K562 (cell line): ENCODE results near the gene GRPEL2. TPM values are rescaled to one million over a fixed set of nuclear protein-coding genes. Genes with fewer than 3 reads are reported as not detected.

Source experiments
- BRD4 ChIP-seq: fragments of 200-600 bp; sonication (generic); IDR thresholded peaks from 2 replicates; pipeline ENCODE4 v1.6.1; 2017; ENCODE audit warnings: inconsistent platforms
- CTBP1 ChIP-seq: fragments of 450-650 bp; IDR thresholded peaks from 2 replicates; pipeline ENCODE4 v1.6.1; 2016; ENCODE audit warnings: borderline replicate concordance
- FOXA3 ChIP-seq, 2 experiments: fragments of 450-650 bp in 1 of 2; sonication (generic) in 1 of 2; formaldehyde crosslinking; IDR thresholded peaks in 1 of 2; conservative IDR thresholded peaks in 1 of 2; 2 replicates each; pipeline versions ENCODE4 v1.4.0 to v1.8.0; 2020 to 2022; ENCODE audit warnings: mild to moderate bottlenecking in 2 of 2, missing genetic modification reagents in 1 of 2
- FOXK1 ChIP-seq: sonication (generic); formaldehyde crosslinking; IDR thresholded peaks from 2 replicates; pipeline ENCODE4 v1.8.0; 2022; ENCODE audit warnings: missing genetic modification reagents, mild to moderate bottlenecking, borderline replicate concordance
- HDAC1 ChIP-seq, 2 experiments: fragments of 450-650 bp; IDR thresholded peaks; 2 replicates each; pipeline ENCODE4 v1.6.1; 2016 to 2017; ENCODE audit warnings: inconsistent platforms in 1 of 2, mild to moderate bottlenecking in 1 of 2, moderate library complexity in 1 of 2
- HDAC3 ChIP-seq: fragments of 450-650 bp; IDR thresholded peaks from 2 replicates; pipeline ENCODE4 v1.6.1; 2018; ENCODE audit warnings: borderline replicate concordance, mild to moderate bottlenecking, moderate library complexity; ENCODE audit not compliant: partially characterized antibody
- HOXB6 ChIP-seq: fragments of 250-450 bp; sonication (Bioruptor Pico); IDR thresholded peaks from 2 replicates; pipeline ENCODE4 v1.5.1; 2022; ENCODE audit warnings: mild to moderate bottlenecking, borderline replicate concordance
- KAT7 ChIP-seq: sonication (generic); formaldehyde crosslinking; IDR thresholded peaks from 2 replicates; pipeline ENCODE4 v1.8.0; 2022; ENCODE audit warnings: missing genetic modification reagents, mild to moderate bottlenecking, borderline replicate concordance
- KDM4B ChIP-seq, 2 experiments: fragments of 450-650 bp in 1 of 2; sonication (generic) in 1 of 2; IDR thresholded peaks; 2 replicates each; pipeline ENCODE4 v1.6.1; 2016 to 2017; ENCODE audit warnings: borderline replicate concordance in 2 of 2, antibody characterized with exemption in 1 of 2, low read depth in 1 of 2, mild to moderate bottlenecking in 1 of 2
- MYC ChIP-seq, 2 experiments: fragments of 250-450 bp in 1 of 2; sonication (Bioruptor Pico) in 1 of 2; IDR thresholded peaks; 2 replicates each; pipeline versions ENCODE4 v1.5.1 to v1.6.1; 2012 to 2021; ENCODE audit warnings: low read depth in 2 of 2, borderline replicate concordance in 1 of 2, improper control_type of control experiment in 1 of 2, low read length in 1 of 2, mild to moderate bottlenecking in 1 of 2, moderate library complexity in 1 of 2
- NFIC ChIP-seq: fragments of 450-650 bp; IDR thresholded peaks from 2 replicates; pipeline ENCODE4 v1.6.1; 2017; ENCODE audit warnings: mild to moderate bottlenecking, inconsistent platforms
- RBM25 ChIP-seq: fragments of 200-400 bp; formaldehyde crosslinking; IDR thresholded peaks from 2 replicates; pipeline ENCODE4 v1.6.1; 2018; ENCODE audit warnings: low read length, low read depth, moderate library complexity; ENCODE audit not compliant: severe bottlenecking
- RBM39 ChIP-seq: fragments of 200-400 bp; formaldehyde crosslinking; optimal IDR thresholded peaks from 2 replicates; pipeline ENCODE3; 2018; ENCODE audit warnings: low read depth, low read length
- SIN3A ChIP-seq, 2 experiments: fragments of 150-350 bp in 1 of 2; IDR thresholded peaks; 2 replicates each; pipeline ENCODE4 v1.6.1; 2011 to 2016; ENCODE audit warnings: borderline replicate concordance in 2 of 2, low read depth in 2 of 2, low read length in 2 of 2, mild to moderate bottlenecking in 2 of 2, moderate library complexity in 2 of 2; ENCODE audit not compliant: control insufficient read depth in 1 of 2
- SMAD3 ChIP-seq: fragments of 450-650 bp; formaldehyde crosslinking; conservative IDR thresholded peaks from 2 replicates; pipeline ENCODE4 v1.4.0; 2020; ENCODE audit warnings: mild to moderate bottlenecking
- SMARCA4 ChIP-seq: fragments of 450-650 bp; IDR thresholded peaks from 2 replicates; pipeline ENCODE4 v1.6.1; 2016
- SNIP1 ChIP-seq: fragments of 450-650 bp; IDR thresholded peaks from 2 replicates; pipeline ENCODE4 v1.7.1; 2017; ENCODE audit warnings: low read depth, mild to moderate bottlenecking
- SRSF3 ChIP-seq: fragments of 200-400 bp; formaldehyde crosslinking; IDR thresholded peaks from 2 replicates; pipeline ENCODE4 v1.6.1; 2016; ENCODE audit warnings: mild to moderate bottlenecking, low read length, moderate library complexity; ENCODE audit not compliant: insufficient read depth
- TEAD1 ChIP-seq, 2 experiments: fragments of 450-650 bp in 1 of 2; sonication (generic) in 1 of 2; formaldehyde crosslinking; IDR thresholded peaks; 2 replicates each; pipeline versions ENCODE4 v1.4.0 to v1.8.0; 2020 to 2022; ENCODE audit warnings: mild to moderate bottlenecking in 2 of 2, missing genetic modification reagents in 1 of 2
- ZC3H8 ChIP-seq: fragments of 450-650 bp; IDR thresholded peaks from 2 replicates; pipeline ENCODE4 v1.6.1; 2017
- ZNF23 ChIP-seq: fragments of 250-450 bp; sonication (Bioruptor Pico); IDR thresholded peaks from 2 replicates; pipeline ENCODE4 v1.4.0; 2020; ENCODE audit warnings: mild to moderate bottlenecking
- ZNF232 ChIP-seq: sonication (generic); formaldehyde crosslinking; IDR thresholded peaks from 2 replicates; pipeline ENCODE4 v1.8.0; 2022; ENCODE audit warnings: mild to moderate bottlenecking, missing genetic modification reagents
- ZNF41 ChIP-seq: fragments of 250-450 bp; sonication (Bioruptor Pico); conservative IDR thresholded peaks from 2 replicates; pipeline ENCODE4 v1.4.0; 2020; ENCODE audit warnings: mild to moderate bottlenecking
- ZNF444 ChIP-seq: fragments of 250-450 bp; sonication (Bioruptor Pico); IDR thresholded peaks from 2 replicates; pipeline ENCODE4 v1.4.0; 2020; ENCODE audit warnings: mild to moderate bottlenecking, moderate library complexity
- ZNF561 ChIP-seq: fragments of 450-650 bp; formaldehyde crosslinking; conservative IDR thresholded peaks from 2 replicates; pipeline ENCODE4 v1.4.0; 2020; ENCODE audit warnings: mild to moderate bottlenecking, moderate library complexity
- ZNF778 ChIP-seq: fragments of 450-650 bp; formaldehyde crosslinking; IDR thresholded peaks from 2 replicates; pipeline ENCODE4 v1.4.0; 2020; ENCODE audit warnings: mild to moderate bottlenecking, moderate library complexity
- ZNF780A ChIP-seq: fragments of 250-450 bp; sonication (Bioruptor Pico); IDR thresholded peaks from 2 replicates; pipeline ENCODE4 v1.5.0; 2021; ENCODE audit warnings: mild to moderate bottlenecking
- polyA plus RNA-seq, 8 experiments: library from polyadenylated mRNA; depleted of rRNA in 4 of 8; stranded (reverse) in 5 of 8; unstranded in 3 of 8; fragments of >200 nt; fragmentation: Nextera tagmentation in 2 of 8; fragmentation: Illumina TruSeq in 1 of 8; extraction: Ambion mirVana in 2 of 8; extraction: Trizol in 1 of 8; gene quantifications; 2 replicates each; pipeline versions ENCODE4 v1.2.1 to v1.2.3, GENCODE V29; 2011 to 2014; ENCODE audit warnings: inconsistent platforms in 1 of 8, missing spikeins in 1 of 8
- total RNA-seq, 7 experiments: library from RNA; depleted of rRNA in 6 of 7; stranded (reverse); fragments of >200 nt in 6 of 7; fragmentation: Illumina TruSeq in 2 of 7; extraction: Trizol in 2 of 7; gene quantifications; 2 replicates each; pipeline versions ENCODE4 v1.2.1 to v1.2.3, GENCODE V29; 2011 to 2021; ENCODE audit warnings: low replicate concordance in 1 of 7
- TF ChIP-seq, protein P1 (sequence below): fragments of 450-650 bp; IDR thresholded peaks from 2 replicates; pipeline ENCODE4 v1.6.1; 2017; ENCODE audit warnings: mild to moderate bottlenecking, moderate library complexity
- TF ChIP-seq, protein P2 (sequence below): fragments of 450-650 bp; formaldehyde crosslinking; IDR thresholded peaks from 2 replicates; pipeline ENCODE4 v1.4.0; 2022; ENCODE audit warnings: missing genetic modification characterization

The GRPEL2 gene
- total and polyA plus RNA-seq, 9 of the 15 experiments (the other 6 are each of a cell fraction or from before 2014, with no cell fraction given), result 11.2 to 40.5 (median 25.8) TPM

DNA sequence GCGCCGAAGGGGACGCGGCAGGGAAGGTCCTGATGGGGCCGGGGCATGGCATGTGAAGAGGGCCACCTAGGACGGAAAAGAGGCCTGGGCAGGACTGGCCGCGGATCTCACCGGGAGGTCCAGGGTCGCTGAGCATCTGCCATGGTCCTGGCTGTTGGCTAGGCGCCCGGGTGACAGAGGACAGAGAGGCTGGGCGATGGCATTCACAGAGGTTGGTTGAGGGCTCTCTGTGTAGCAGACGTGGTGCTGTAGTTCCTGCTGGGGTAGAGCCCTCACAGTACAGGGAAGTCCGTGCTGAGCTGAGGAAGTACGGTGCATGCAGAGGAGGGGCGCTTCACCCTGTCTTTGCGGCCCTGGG is 13.0 kb downstream of the GRPEL2 start (continued):
- TF ChIP-seq BRD4, result no peak
- TF ChIP-seq RBM25, result no peak
- peak in 1 of 2 experiments; percentile 24; a peak in 1 of 4 replicates for TF ChIP-seq TEAD1 (CRISPR knock-in tag; IDR thresholded peaks at IDR 0.05)
- no peak for TF ChIP-seq ZNF561 (CRISPR knock-in tag)
- no peak for TF ChIP-seq CTBP1
- TF ChIP-seq HOXB6 (CRISPR knock-in tag), result no peak
- TF ChIP-seq SMARCA4, result no peak
- no peak for TF ChIP-seq SNIP1
- TF ChIP-seq KAT7 (CRISPR knock-in tag), result 0 out of 2 replicates have a peak, but pooled peaks have one; percentile 84
- TF ChIP-seq, protein P1, sequence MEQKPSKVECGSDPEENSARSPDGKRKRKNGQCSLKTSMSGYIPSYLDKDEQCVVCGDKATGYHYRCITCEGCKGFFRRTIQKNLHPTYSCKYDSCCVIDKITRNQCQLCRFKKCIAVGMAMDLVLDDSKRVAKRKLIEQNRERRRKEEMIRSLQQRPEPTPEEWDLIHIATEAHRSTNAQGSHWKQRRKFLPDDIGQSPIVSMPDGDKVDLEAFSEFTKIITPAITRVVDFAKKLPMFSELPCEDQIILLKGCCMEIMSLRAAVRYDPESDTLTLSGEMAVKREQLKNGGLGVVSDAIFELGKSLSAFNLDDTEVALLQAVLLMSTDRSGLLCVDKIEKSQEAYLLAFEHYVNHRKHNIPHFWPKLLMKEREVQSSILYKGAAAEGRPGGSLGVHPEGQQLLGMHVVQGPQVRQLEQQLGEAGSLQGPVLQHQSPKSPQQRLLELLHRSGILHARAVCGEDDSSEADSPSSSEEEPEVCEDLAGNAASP, result no peak
- TF ChIP-seq KDM4B (IDR thresholded peaks at IDR 0.05; ENCODE audit: borderline replicate concordance in 2 of 2, low read depth in 1 of 2), result peak in 1 of 2 experiments; percentile 49; a peak in 1 of 4 replicates
- TF ChIP-seq HDAC3, result no peak
- TF ChIP-seq SRSF3, result no peak
- no peak for TF ChIP-seq ZNF778 (CRISPR knock-in tag)
- no peak for TF ChIP-seq ZNF23 (CRISPR knock-in tag)
- TF ChIP-seq, protein P2, sequence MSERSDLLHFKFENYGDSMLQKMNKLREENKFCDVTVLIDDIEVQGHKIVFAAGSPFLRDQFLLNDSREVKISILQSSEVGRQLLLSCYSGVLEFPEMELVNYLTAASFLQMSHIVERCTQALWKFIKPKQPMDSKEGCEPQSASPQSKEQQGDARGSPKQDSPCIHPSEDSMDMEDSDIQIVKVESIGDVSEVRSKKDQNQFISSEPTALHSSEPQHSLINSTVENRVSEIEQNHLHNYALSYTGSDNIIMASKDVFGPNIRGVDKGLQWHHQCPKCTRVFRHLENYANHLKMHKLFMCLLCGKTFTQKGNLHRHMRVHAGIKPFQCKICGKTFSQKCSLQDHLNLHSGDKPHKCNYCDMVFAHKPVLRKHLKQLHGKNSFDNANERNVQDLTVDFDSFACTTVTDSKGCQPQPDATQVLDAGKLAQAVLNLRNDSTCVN (CRISPR knock-in tag), result no peak
- no peak for TF ChIP-seq SMAD3 (CRISPR knock-in tag)
- TF ChIP-seq FOXK1, result peak; percentile 54; the same call in 1 of the 2 replicates
- TF ChIP-seq SIN3A (IDR thresholded peaks at IDR 0.05; ENCODE audit: borderline replicate concordance in 2 of 2, control insufficient read depth in 1 of 2, low read depth in 2 of 2, low read length in 2 of 2), result peak in 1 of 2 experiments; percentile 48; a peak in 1 of 4 replicates
- no peak for TF ChIP-seq ZNF444 (CRISPR knock-in tag)
- TF ChIP-seq ZNF780A, result no peak
- no peak for TF ChIP-seq RBM39
- no peak for TF ChIP-seq FOXA3 (CRISPR knock-in tag; conservative IDR thresholded peaks at IDR 0.05 in 1 of 2, IDR thresholded peaks at IDR 0.05 in 1 of 2)
- 0 out of 4 replicates have a peak, but pooled peaks of 1 of the 2 experiments have one; percentile 27 for TF ChIP-seq HDAC1 (IDR thresholded peaks at IDR 0.05)
- TF ChIP-seq ZNF41 (CRISPR knock-in tag), result no peak
- TF ChIP-seq ZNF232, result no peak
- TF ChIP-seq NFIC, result peak; percentile 25; the same call in 1 of the 2 replicates
- no peak for TF ChIP-seq ZC3H8
- no peak for TF ChIP-seq MYC (IDR thresholded peaks at IDR 0.05; ENCODE audit: low read depth, low read length)
- 0 out of 2 replicates have a peak, but pooled peaks have one; percentile 46 for TF ChIP-seq MYC (CRISPR knock-in tag; IDR thresholded peaks at IDR 0.05; ENCODE audit: borderline replicate concordance, low read depth)
